ENCODE measurements around the gene ZSWIM4. TPM values are rescaled to one million over a fixed set of nuclear protein-coding genes. Genes with fewer than 3 reads are reported as not detected.

The ZSWIM4 gene
- total and polyA plus RNA-seq, 2 of the 4 experiments (the other 2 are of a cell fraction): 2.2 to 6.2 TPM

GRCh38 chr19:13770013-13770635 lies 25.1 kb upstream of the ZSWIM4 start:
- POLR2A ChIA-PET (ENCODE audit: unreplicated experiment): no interaction called here
- no peak overlapping the region for H3K27ac ChIP-seq (ENCODE audit: insufficient read depth, low read length)
- H3K18ac ChIP-seq (ENCODE audit: low read depth, low read length): no peak overlapping the region
- H3K27me3 ChIP-seq (ENCODE audit: control insufficient read depth, insufficient read depth, low read length): no peaks in the 10 kb centered on the region
- no peak overlapping the region for H2AK5ac ChIP-seq (ENCODE audit: low read depth, low read length)
- H3K56ac ChIP-seq (ENCODE audit: extremely low read depth, insufficient read depth, low read length): no peak overlapping the region
- no peak overlapping the region for H3K4me3 ChIP-seq (ENCODE audit: insufficient read depth, low read depth, low read length)
- CTCF ChIA-PET: no interaction called here
- no peak overlapping the region for H2BK20ac ChIP-seq (ENCODE audit: low read depth, low read length)
- WGBS, 2 experiments (ENCODE audit: extremely low coverage in 2 of 2, insufficient read length in 1 of 2): 92% methylated on average over 9 of the region's 16 CpGs; no CpG with 5 or more reads in 1 of the 2 experiments
- no peaks in the 10 kb centered on the region; the same call in 1 of the 2 replicates for H3K9me1 ChIP-seq (ENCODE audit: insufficient read depth, low read length)
- no peak overlapping the region for H2BK5ac ChIP-seq (ENCODE audit: low read depth, low read length, poor library complexity, severe bottlenecking)
- no peak overlapping the region for H3K9ac ChIP-seq (ENCODE audit: low read depth, low read length)
- peaks cover 29% of the 10 kb centered on the region for H3K36me3 ChIP-seq (ENCODE audit: control insufficient read depth, insufficient read depth, low read length)
- H4K5ac ChIP-seq (ENCODE audit: low read depth, low read length): no peak overlapping the region
- no peak overlapping the region for H2BK120ac ChIP-seq (ENCODE audit: low read depth, low read length)
- dilution Hi-C loops (cut with HindIII; ENCODE audit: low sequenced_read_pairs, unreplicated experiment) (no loop called here), in situ Hi-C loops (cut with MboI; ENCODE audit: low sequenced_read_pairs) (loop anchor here (25.0 kb wide), 1 partner anchor 317 kb away; the partner anchor contains the start of genes C19orf67 and SAMD1), intact Hi-C loops (cut with micrococcal nuclease) (no loop called here)
- H3K14ac ChIP-seq (replicated peaks; ENCODE audit: low read depth, low read length): no peak overlapping the region
- no TSS peak for BruUV-seq (replicated peaks)
- TF ChIP-seq POLR2A (IDR thresholded peaks at IDR 0.05; ENCODE audit: low read depth, low read length): no peak
- no peak for TF ChIP-seq ELK1 (IDR thresholded peaks at IDR 0.05; ENCODE audit: borderline replicate concordance, low read depth, low read length)
- TF ChIP-seq FOS (IDR thresholded peaks at IDR 0.05; ENCODE audit: low read depth, low read length): no peak
- TF ChIP-seq MXI1 (IDR thresholded peaks at IDR 0.05; ENCODE audit: borderline replicate concordance, low read depth, low read length): no peak
- TF ChIP-seq NFE2L2 (IDR thresholded peaks at IDR 0.05; ENCODE audit: low read depth, low read length): no peak
- no peak for TF ChIP-seq SMC3 (IDR thresholded peaks at IDR 0.05; ENCODE audit: low read depth, low read length)
- TF ChIP-seq CHD1 (IDR thresholded peaks at IDR 0.05; ENCODE audit: low read depth, low read length): no peak
- no peak for TF ChIP-seq MAFK (IDR thresholded peaks at IDR 0.05; ENCODE audit: low read depth, low read length)
- no peak for TF ChIP-seq RAD21 (IDR thresholded peaks at IDR 0.05; ENCODE audit: low read length)
- no peak for TF ChIP-seq RFX5 (IDR thresholded peaks at IDR 0.05; ENCODE audit: low read depth, low read length)
- no peak for TF ChIP-seq BHLHE40 (IDR thresholded peaks at IDR 0.05; ENCODE audit: low read depth, low read length)
- TF ChIP-seq CTCF (conservative IDR thresholded peaks at IDR 0.05; ENCODE audit: low read depth, low read length): no peak
- TF ChIP-seq MAZ (IDR thresholded peaks at IDR 0.05; ENCODE audit: borderline replicate concordance, low read depth, low read length): no peak
- TF ChIP-seq RCOR1 (IDR thresholded peaks at IDR 0.05; ENCODE audit: insufficient replicate concordance, low read length): no peak
- TF ChIP-seq USF2 (IDR thresholded peaks at IDR 0.05; ENCODE audit: low read depth, low read length): no peak
- TF ChIP-seq CEBPB (IDR thresholded peaks at IDR 0.05; ENCODE audit: low read depth, low read length): no peak
- H3K4ac ChIP-seq (ENCODE audit: low read depth, low read length): no peak overlapping the region
- H3K4me1 ChIP-seq (ENCODE audit: control insufficient read depth, insufficient read depth, low read length): peaks cover 6% of the 10 kb centered on the region
- ATAC-seq (ENCODE audit: low read depth) (no peak), DNase-seq (no peak)
- H2AFZ ChIP-seq (replicated peaks; ENCODE audit: low read length, poor library complexity): no peak overlapping the region
- H2AK9ac ChIP-seq (replicated peaks; ENCODE audit: low read depth, low read length, poor library complexity): no peak overlapping the region
- H3K9me3 ChIP-seq (ENCODE audit: control insufficient read depth, insufficient read depth, low read length): no peaks in the 10 kb centered on the region
- H4K8ac ChIP-seq (ENCODE audit: low read depth in 2 of 2, low read length in 2 of 2): no peak overlapping the region
- peaks cover 15 to 38% of the 10 kb centered on the region in 2 experiments for H3K79me1 ChIP-seq (ENCODE audit: low read depth in 1 of 2, low read length in 2 of 2)
- H2BK15ac ChIP-seq (ENCODE audit: low read depth, low read length): no peak overlapping the region
- H4K91ac ChIP-seq (ENCODE audit: insufficient read depth, low read depth, low read length): no peak overlapping the region
- no peak overlapping the region for H3K4me2 ChIP-seq (ENCODE audit: low read depth, low read length)
- peaks cover 8% of the 10 kb centered on the region; the same call in 1 of the 2 replicates for H4K20me1 ChIP-seq (ENCODE audit: insufficient read depth, low read length)
- no peak overlapping the region for H3K23ac ChIP-seq (ENCODE audit: low read depth, low read length)
